Cortex of kidney (tissue), 1 donor: ENCODE measurements around the gene SCAMP4.
"Not testable (repeated sequence)": the region's sequence is repeated elsewhere in the genome, so short reads cannot be mapped to it uniquely, and the experiment has no call there.

Source experiments
- DNase-seq: peaks from one replicate; lab custom pipeline; 2025; lab: John Stamatoyannopoulos, UW

SCAMP4 gene

DNA sequence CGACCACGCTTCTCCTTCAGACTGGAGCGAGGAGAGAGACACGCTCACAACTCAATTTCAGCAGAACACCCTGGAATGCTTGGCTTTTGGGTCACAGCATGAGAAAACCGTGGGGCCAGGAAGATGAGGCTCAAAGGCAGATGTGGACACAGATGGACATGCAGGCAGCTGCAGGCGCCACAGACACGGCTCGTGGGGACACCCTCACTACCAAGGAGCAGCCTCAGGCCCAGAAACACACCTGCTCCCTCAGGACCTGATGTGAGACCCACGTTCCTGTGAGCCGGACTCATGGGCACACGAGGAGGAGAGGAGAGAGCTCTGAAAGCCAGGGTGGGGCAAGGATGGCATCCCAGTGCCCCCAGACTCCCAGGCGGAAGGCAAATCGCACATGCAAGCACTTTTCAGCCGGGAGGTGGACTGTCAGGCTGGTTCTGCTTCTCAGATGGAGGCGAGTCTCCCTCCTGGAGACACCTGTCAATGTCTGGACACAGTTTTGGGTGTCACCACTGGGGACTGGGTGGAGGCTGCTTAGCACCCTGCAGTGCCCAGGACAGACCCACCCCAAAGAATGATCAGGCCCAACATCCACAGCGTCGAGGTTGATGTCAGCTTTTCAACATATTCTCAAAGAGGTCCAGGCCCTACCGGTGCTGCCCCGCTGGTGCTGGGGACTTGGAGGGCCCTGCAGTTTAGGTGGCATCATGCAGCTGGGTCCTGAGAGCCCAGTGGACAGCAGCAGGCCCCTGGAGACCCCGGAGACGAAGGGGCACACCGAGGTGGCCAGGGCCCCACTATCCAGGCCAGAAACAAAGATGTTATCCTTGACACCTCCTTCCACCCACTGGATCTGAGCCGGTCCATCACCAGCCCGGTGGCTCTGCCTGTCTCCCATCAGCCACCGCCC lies 22.2 kb upstream of the SCAMP4 start:
- DNase-seq: no peak

DNA sequence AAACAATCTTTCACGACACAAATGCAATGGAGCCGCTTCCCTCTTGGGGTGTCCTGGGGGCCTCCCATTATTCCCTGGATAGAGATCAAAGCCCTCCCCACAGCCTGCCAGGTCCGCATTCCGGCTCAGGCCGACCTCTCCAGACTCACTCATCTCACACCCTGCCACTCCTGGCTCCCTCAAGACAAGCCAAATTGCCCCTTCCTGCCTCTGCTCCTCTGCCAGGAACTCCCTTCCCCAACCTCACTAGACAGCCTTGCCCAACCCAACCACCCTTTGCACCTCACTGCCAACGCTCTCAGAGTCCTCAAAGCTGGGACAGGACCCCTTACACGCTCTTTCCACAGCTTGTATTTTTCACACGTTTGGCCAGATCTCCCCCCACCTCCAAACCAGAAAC lies 21.4 kb upstream of the SCAMP4 start:
- DNase-seq: no peak

DNA sequence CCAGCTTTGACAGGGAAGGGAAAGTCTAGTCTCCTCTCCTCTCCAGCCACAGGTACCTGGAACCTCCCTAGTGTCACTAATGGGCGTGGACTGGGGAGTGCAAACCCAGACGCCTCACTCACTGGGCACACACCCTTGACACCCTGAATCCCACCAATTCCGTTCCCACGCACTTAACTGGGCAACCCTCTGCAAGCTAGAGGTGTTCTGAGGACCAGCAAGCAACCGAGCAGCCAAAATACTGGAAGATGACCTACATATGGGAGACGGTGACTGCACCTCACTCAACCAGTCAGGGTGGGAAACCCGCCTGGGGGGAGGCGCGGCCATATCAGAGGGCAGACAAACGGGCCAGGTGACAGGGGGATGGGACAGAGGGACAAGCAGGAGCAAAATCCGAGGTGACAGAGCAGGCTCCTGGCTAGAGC lies 20.9 kb upstream of the SCAMP4 start:
- DNase-seq: no peak

DNA sequence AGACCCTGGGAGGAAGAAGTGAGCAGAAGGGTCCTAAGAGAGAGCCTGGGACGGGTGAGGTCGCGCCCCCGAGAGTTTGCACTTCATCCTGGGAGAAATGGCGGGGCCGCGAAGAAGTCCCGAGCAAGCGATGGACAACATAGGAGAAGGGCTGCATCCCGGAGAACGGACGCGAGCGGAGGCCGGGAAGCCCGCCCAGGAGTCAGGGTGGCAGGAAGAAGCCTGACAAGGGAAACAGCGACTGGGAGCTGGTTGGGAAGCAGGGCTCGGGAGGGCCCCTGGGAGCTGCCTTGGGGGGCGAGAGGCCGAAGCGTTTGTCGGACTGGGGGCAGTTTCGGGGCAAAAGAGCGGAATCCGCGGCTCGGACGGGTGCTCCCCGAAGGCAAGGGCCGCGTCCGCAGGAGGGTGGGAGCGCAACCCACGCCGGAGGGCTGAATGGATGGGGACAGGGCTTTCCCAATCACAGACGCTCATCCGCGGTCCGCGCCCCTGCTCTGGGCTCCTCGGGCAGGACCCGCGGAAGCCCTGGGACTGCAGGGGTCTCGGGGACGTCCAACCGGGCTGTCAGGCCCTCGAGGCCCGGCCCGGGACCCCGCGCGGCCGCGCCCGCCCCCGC lies 20.4 kb upstream of the SCAMP4 start:
- no peak for DNase-seq

DNA sequence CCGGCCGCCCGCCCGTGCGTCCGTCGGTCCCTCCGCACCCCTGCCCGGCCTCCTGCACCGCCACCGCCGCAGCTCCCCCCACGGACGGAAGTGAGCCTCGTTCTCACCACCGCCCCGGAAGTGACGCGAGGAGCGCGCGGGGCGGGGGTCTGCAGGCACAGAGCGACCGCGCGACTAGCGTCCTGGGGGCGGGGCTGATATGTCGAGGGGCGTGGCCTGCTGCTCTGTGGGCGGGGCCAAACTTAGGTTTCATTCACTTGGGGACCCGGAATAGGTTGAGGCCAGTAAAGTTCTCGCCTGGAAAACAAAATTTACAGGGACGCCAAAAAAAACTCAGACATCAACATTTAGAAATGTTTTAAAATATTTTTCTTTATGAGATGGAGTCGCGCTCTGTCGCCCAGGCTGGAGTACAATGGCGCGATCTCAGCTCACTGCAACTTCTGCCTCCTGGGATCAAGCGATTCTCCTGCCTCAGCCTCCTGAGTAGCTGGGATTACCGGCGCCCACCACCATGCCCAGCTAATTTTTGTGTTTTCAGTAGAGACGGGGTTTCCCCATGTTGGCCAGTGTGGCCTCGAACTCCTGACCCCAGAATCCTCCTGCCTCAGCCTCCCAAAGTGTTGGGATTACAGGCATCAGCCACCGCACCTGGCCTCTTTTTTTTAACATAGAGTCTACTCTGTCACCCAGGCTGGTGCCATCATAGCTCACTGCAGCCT lies 19.6 kb upstream of the SCAMP4 start, which contains the start of gene ABHD17A:
Gene ABHD17A (minus strand): TSS at position 99 of the 722 bp plus-strand sequence. CDS start 3,930 bp downstream, outside the sequence.
- DNase-seq: not testable (repeated sequence)

DNA sequence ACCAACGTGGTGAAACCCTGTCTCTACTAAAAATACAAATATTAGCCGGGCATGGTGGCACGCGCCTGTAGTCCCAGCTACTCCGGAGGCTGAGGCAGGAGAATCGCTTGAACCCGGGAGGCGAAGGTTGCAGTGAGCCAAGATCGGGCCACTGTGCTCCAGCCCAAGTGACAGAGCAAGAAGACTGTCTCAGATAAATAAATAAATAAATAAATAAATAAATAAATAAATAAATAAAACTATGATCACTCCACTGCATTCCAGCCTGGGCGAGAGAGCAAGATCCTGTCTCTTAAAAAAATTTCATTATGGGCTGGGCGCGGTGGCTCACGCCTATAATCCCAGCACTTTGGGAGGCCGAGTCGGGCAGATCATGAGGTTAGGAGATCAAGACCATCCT lies 18.8 kb upstream of the SCAMP4 start:
- not testable (repeated sequence) for DNase-seq

DNA sequence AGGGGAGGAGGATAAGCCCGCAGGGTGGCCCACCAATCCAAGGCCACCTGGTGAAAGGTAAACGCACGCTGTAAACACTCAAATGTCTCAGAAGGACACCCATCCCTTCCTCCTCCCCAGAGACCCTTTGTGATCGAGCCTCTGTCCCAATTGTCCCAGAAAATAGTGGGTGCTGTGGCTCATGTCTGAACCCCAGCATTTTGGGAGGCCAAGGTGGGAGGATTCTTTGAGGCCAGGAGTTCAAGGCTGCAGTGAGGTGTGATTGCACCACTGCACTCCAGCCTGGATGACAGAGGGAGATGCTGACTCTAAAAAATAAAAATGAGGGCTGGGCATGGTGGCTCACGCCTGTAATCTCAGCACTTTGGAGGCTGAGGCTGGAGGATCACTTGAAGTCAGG lies 16.8 kb upstream of the SCAMP4 start:
- DNase-seq: no peak

DNA sequence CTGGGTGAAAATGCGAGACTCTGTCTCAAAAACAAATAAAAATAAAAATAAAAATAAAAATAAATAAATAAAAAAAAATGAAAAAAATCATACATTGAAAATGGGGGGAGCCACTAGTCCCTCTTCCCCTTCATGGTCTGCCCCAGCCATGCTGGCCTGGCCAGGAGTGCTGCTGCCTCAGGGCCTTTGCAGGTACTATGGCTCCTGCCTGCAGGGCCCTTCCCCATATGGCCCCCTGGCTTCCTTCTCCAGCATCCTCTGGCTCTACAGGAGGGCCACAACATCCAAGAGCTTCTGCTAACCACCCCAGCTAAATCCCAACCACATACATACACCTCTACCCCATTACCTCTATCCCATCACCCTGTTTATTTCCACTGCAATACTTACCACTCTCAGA lies 15.3 kb upstream of the SCAMP4 start:
- DNase-seq: no peak

DNA sequence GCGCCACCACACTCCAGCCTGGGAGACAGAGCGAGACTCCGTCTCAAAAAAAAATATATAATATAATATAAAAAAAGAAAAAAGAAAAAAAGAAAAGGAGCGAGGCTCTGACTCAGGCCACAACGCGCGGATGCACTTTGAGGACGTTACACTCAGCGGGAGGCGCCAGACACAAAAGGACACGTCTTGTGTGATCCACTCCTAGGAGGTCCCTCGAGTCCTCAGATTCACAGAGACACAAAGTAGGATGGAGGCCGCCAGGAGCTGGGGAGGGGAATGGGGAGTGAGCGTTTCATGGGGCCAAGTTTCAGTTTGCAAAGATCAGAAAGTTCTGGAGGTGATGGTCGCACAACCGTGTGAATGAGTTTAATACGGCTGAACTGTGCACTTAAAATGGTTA lies 11.4 kb upstream of the SCAMP4 start:
- no peak for DNase-seq

DNA sequence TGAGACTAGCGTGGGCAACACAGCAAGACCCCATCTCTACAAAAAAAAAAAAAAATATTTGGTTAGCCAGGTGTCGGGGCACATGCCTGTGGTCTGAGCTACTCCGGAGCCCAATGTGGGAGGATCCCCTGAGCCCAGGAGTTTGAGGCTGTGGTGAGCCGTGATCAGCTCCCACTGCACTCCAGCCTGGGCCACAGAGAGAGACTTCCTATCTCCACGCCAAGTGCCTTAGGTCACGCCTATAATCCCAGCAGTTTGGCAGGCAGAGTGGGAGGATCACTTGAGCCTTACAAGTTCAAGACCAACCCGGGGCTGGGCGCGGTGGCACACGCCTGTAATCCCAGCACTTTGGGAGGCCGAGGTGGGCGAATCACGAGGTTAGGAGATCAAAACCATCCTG lies 8.7 kb upstream of the SCAMP4 start:
- no peak for DNase-seq

DNA sequence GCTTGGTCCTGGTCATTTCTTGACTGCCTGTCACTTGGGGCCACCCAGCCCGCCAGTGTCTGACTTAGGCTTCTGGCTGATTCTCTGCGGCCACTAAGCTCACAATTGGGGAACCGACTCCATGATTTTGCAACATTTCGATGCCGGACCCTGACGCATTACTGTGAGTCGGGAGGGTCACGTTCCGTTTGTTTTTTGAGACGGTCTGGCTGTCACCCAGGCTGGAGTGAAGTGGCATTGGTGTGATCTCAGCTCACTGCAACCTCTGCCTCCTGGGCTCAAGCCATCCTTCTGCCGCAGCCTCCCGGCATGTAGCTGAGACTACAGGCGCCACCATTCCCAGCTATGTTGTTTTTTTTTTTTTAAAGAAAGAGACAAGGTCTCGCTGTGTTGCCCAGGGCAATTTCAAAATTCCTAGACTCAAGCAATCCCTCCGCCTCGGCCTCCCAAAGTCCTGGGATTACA lies 3.2 kb upstream of the SCAMP4 start:
- DNase-seq: no peak

DNA sequence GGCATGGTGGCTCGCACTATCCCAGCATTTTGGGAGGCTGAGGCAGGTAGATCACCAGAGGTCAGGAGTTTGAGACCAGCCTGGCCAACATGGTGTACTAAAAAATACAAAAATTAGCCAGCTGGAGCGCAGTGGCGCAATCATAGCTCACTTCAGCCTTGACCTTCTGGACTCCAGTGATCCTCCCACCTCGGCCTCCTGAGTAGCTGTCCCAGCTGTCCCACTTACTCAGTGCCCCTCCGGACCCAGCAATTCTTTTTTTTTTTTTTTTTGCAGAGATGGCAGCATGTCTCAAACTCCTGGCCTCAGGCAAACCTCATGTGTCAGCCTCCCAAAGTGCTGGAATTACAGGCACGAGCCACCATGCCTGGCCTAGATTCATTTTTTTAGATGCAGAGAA lies 2.3 kb upstream of the SCAMP4 start:
- no peak for DNase-seq

DNA sequence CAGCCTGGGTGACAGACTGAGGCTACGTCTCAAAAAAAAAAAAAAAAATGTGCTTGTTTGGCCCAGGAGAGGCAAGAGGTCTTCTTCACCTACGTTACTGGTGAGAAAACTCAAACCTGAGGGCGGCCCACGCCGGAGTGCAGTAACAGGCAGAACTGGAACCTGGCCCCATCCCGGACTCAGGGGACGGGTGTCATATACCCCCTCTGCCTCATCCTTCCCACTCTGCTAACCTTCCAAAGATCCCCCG lies 414 bp upstream of the SCAMP4 start:
- DNase-seq: no peak

DNA sequence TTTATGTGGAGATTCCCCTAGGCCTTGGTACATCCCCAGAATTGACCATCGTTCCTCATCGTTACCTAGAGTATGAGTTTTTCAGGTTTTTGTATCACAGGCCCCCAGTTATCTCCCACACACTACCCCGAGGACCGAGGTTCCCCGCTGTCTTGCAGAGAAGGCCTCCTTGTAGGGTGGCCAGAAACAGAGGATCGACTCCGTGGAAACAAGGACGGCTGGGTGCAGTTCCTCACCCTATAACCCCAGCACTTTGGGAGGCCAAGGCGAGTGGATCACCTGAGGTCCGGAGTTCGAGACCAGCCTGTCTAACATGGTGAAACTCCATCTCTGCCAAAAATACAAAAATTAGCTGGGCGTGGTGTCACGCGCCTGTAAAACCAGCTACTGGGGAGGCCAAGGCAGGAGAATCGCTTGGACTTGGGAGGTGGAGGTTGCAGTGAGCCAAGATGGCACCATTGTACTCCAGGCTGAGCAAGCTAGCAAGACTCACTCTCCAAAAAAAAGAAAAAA lies 720 bp downstream of the SCAMP4 start:
- no peak for DNase-seq

DNA sequence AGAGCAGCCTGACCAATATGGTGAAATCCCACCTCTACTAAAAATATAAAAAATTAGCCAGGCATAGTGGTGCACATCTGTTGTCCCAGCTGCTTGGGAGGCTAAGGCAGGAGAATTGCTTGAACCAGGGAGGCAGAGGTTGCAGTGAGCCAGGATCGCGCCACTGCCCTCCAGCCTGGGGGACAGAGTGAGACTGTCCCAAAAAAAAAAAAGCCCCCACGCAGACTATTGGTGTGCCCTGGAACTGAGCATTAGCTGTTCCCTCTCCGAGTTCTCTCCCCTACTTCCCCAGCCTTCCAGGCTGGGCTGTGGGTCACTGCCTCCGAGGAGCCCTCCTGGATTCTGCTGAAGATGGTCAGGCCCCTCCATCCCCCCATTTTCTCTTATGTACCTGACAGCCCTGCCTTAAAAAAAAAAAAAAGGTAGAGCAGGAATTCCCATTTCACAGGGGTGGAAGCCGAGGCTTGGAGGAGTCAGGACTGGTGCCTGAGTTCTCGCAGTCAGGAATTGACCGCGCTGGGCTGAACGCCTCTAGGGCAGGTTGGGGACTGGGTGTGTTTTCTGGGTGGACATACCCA lies 1.9 kb downstream of the SCAMP4 start:
- DNase-seq: no peak

DNA sequence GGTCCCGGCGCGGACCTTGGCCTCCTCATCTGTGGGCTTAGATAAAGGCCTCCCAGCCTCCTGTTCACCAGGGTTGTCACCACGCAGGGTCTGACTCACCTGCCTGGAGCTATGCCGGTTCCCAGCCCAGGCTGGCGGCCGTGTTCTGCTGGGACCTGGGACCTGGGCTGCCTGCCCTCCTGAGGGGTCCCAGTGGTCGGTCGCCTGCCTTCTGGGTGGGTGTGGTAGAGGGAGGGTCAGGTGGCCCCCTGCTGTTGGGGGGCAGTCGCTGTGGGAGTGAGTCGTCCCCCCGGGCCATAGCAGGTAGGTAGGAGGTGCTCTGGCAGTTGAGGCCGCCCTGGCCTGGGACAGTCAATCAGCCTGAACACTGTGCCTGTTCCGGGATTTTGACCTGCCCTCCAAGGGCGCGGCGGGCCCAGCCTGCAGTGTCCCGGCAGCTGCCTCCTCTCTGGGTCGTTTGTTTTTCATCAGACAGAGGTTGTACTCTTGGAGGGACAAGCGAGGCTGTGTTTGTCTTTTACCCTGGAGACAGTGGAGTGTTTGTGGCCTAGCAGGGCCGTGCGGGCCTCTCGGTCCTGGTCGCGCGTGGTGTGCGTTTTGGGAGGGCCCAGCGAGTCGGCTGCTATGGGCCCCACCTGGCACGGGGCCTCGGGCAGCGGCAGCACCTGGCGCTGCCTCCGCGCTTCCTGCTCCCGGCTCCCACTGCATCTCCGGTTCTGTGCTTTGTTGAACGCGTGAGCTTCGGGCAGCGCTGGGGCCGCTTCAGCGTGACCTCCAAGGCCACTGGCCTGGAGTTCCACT lies 2.6 kb downstream of the SCAMP4 start:
- DNase-seq: no peak

DNA sequence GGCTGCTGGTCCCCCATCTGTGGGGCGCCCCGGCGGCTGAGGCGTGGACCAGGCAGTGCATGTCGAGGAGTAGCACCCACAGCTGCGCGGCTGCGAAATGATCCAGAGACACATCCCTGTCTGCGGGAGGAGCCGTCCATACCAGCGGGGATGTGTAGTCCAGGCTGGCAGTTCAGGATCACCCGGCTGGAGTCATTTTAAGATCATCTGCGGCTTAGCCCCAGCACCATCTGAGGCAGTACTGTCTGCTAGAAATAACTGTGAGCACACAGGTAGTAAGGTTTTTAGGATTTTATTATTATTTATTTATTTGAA lies 3.1 kb downstream of the SCAMP4 start:
- no peak for DNase-seq

DNA sequence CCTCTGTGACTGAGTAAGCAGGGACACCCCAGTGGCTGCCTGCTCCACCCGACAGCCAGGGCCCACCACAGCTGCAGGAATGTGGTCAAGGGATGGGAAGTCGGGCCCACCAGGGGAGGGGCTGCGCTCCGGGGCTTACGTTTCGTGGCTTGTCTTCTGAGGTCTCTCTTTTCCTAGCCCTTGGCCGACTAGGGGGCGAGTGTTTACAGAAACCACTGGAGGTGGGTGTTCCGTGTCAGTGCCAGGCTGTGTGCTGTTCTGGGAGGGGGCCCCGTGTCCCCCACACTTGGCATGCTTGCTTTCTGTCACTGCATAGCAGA lies 4.5 kb downstream of the SCAMP4 start:
- DNase-seq: no peak

DNA sequence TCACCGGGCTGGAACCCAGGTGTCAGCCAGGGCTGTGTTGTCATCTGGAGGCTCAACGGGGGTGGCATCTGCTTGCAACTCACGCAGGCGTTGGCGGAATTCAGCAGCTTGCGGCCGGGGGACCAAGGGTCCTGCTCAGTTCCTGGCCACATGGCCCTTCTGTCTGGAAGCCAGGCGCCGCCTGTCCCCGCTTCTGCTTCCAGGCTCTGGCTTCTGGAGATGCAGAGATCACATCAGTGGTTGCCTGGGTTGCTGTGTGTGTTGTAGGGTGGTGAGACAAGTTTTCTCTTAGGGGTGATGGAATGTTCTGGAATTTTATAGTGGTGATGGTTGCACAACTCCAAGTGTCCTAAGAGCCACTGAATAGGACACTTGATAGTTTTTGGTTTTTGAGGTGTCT lies 5.0 kb downstream of the SCAMP4 start:
- DNase-seq: no peak

DNA sequence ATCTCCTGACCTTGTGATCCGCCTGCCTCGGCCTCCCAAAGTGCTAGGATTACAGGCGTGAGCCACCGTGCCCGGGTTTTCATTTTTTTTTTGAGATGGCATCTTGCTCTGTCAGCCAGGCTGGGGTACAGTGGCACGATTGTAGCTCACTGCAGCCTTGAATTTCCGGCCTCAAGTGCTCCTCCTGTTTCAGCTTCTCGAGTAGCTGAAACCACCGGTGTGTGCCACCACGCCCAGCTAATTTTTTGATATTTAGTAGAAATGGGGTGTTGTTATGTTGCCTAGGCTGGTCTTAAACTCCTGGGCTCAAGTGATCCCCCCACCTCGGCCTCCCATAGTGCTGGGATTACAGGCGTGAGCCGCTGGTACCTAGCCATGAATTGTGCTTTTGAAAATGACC lies 5.9 kb downstream of the SCAMP4 start:
- DNase-seq: no peak

DNA sequence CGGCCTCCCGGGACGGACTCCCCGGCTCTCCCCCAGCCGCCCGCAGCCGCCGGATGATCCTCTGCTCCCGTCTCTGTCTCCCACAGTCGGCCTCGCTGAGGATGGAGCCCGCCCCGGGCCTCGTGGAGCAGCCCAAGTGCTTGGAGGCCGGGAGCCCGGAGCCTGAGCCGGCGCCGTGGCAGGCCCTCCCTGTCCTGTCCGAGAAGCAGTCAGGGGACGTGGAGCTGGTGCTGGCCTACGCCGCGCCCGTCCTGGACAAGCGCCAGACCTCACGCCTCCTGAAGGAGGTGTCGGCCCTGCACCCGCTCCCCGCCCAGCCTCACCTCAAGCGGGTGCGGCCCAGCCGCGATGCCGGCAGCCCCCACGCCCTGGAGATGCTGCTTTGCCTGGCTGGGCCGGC lies 6.8 kb downstream of the SCAMP4 start:
- no peak for DNase-seq
